SKM-1 (cell line): Measurements from ENCODE around the gene LSAMP.

Experiments
- DNase-seq: peaks from one replicate; lab custom pipeline; 2025; ENCODE audit not compliant: unreplicated experiment; lab: John Stamatoyannopoulos, UW

LSAMP gene

DNA sequence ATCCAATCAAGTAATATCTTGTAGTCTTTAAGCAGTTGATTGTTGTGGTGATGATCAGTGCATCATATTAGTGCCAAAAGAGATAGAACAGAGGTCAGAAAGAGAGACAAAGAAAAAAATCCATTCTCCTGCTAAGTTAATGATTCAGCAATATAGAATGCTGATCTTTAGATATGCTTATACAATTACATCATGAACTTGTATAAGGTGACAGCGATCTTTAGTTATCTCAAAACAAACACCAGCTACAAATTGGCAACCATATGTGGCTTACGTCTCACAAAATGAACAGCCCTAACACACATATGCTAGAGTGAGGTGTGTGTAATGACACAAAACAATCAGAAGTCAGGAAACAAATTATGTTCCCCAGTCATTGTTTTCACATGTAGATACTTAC, 12.5 kb downstream of the LSAMP start:
- DNase-seq, result no peak

DNA sequence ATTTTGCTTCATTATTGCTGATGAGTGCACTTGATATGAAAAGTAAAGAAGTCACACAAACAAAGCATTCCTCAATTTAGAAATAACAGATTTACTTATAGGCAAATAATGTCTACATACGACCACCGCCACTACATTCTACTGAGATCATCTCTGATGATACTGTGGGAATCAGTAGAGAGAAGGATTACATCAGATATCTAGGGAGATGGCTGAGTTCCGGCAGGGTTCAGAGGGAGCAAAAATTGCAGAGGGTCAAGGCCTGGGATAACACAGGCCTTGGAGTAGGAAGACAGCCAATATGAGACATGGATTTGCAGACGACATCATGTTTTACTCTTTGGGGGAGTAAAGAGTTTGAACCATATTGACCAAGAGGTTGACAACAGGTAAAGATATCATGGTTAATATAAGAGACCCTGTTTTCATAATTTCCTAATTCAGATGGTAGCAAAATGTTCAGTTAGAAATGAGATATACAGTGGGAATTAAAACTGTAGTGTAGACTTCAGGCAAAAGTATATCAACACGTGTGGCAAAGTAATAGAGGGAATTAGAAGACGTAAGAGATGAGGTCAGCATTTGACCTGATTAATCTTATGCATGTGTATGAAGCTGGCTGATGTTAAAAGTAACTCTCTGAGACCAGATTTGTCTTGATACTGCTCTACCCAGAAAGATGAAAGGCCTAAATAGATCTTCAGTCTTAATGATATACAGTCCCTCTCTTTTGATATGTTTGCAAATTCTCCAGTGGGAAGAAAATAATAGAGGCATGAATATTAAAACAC, 15.6 kb downstream of the LSAMP start:
- DNase-seq, result no peak

DNA sequence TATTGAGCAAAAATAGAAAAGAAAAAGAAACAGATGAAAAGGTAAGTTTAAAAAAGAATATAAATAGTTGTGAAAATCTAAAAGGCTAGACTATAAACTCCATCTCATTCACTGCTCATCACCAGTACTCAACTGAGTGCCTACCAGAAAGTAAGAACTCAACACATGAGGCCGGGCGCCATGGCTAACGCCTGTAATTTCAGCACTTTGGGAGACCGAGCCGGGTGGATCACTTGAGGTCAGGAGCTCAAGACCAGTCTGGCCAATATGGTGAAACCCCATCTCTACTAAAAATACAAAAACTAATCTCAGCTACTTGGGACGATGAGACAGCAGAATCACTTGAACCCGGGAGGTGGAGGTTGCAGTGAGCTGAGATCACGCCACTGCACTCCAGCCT, 19.3 kb downstream of the LSAMP start:
- no peak for DNase-seq

GRCh38 chr3:116425126-116425525, 20.2 kb downstream of the LSAMP start:
- no peak for DNase-seq

DNA sequence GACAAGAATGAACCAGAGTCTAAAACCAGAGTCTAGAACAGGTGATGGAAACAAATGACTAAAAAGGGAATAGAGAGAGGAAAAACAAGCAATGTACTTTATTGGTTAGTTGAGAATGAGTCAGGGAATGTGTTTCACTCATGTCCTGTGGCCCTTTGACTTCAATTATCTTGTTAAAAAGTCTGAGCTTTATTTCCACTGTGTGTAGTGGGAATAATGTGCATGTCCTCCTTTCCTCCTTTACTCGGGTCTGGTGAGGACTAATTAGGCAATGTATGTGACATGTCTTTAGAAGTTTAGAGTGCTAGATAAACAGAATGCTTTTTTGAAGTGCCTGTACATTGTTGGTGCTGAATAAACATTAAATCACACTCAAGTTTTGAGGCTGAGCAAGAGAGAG, 21.3 kb downstream of the LSAMP start:
- DNase-seq, result no peak

DNA sequence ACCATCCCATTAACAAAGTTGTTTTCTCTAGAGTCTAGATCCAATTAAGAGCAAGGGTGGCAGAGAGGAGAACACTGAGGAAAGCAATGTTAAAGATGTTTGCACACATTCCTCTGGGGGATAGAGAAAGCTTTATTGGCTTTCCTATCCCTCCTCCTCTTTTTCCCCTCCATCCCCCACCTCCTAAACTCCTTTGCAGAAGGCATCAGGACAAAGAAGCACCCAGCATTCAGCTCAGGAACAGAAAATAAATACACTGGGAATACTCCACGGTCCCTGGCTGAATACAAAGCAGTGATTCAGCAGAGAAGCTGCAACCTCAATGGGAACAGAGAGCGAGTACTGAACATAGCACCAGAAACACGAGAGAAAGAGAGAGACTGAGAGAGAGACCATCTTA, 21.9 kb downstream of the LSAMP start:
- no peak for DNase-seq

DNA sequence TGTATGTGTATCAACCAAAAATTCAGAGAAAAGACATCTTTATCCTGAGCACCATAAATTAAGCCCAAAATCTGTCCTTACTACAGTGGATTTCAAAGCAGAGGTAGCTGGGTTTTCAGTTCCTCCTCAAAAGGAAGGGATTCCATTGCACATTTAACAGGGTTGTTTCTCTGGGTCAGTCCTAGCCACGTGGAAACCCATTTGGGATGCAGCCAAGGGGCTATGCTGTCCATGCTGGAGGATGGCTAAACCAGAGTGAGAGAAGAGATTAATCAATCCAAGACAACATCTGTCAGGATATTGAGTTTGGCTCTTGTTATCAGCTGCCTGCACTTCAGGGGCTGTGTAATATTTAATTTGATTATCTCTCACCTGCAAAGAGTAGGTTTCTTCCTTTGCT, 28.1 kb downstream of the LSAMP start:
- DNase-seq, result no peak

DNA sequence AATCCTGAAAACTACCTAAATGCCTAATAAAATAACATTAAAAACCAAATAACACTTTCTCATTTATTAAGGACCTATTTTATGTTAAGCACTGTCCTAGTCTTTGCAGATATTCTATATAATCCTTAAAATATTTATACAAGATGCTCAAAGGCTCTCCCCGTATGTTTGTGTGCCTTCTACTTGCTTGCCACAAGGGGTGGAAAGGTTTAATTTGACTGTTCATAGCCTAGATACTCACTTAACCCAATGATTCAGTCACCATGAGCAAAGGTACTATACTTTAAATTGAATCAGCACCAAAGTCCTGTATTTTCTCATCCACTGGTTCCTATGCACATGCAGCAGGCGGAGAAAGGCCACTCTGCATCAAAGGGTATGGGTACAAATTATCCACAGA, 32.0 kb downstream of the LSAMP start:
- no peak for DNase-seq

- DNase-seq, result no peak
Measured at GRCh38 chr3:116408473-116408872, 36.8 kb downstream of the LSAMP start.

GRCh38 chr3:116405231-116405630, 40.1 kb downstream of the LSAMP start:
- DNase-seq, result no peak

GRCh38 chr3:116399701-116400226, 45.5 kb downstream of the LSAMP start:
- no peak for DNase-seq

- DNase-seq, result no peak
Measured at GRCh38 chr3:116394365-116394764, 50.9 kb downstream of the LSAMP start.

GRCh38 chr3:116393199-116393598, 52.1 kb downstream of the LSAMP start:
- no peak for DNase-seq

GRCh38 chr3:116392291-116392690, 53.0 kb downstream of the LSAMP start:
- DNase-seq, result no peak

- no peak for DNase-seq
Measured at GRCh38 chr3:116391296-116392201, 53.7 kb downstream of the LSAMP start.

- no peak for DNase-seq
Measured at GRCh38 chr3:116390318-116390717, 55.0 kb downstream of the LSAMP start.

GRCh38 chr3:116388867-116389385, 56.4 kb downstream of the LSAMP start:
- DNase-seq, result no peak

DNA sequence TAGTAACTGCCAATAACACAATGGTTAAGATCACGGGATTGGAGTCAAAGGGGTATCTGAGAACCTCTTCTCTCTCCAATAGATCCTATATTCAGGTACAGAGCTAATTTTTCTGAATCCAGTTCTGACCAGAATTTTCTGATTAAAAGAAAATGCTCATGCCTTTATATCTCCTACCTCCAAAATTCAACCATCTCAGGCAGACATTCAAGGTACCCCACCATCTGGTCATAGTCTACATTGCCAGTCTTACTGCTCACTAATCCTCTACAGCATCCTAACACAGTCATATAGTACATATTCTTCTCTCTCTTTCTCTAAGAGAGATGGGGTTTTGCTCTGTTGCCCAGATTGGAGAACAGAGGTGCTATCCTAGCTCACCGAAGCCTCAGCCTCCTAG, 59.1 kb downstream of the LSAMP start:
- DNase-seq, result no peak

DNA sequence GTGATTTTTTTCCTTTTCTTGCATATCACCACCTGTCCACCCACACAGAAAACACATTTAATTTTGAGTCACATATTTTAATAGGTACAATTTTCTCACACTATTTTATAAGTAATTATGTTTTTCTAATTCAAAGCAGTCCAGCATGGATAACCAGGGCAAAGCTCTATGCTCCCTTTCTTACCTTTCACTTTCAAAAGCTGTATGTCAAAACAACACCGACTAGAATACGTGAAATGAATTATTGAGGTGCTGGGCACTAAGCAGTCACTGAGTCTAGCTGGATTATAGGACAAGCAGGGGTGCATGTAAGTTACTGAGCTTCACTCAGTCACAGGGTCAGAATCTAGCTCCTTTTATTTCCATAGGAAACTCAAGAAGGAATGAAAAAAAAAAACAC, 60.6 kb downstream of the LSAMP start:
- DNase-seq, result no peak

- DNase-seq, result no peak
Measured at GRCh38 chr3:116378077-116378476, 67.2 kb downstream of the LSAMP start.

DNA sequence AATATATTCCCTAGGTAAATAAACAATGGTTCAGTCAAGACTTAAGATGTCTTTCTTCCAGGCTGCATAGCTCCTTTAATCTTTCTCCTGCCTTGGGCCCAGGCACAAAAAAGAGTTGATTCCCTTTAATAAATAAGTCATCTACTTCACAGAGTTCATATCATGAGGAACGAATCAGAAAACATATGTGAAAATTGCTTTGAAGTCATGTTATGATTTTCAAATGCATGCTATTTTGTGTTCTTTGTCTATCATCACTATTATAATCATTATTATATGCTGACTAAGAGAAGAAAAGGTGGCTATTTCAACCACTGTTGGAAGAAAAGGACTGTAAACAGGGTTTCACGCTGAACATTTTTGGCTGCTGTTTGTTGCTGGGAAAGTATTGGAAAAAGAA, 70.4 kb downstream of the LSAMP start:
- DNase-seq, result no peak
